Nephron progenitor cell (in vitro differentiated cells): ENCODE results near the gene APOBEC3H.
A peak's percentile ranks its signal among the peaks of the same experiment; 100 is the strongest.
"Not testable (repeated sequence)": the region's sequence is repeated elsewhere in the genome, so short reads cannot be mapped to it uniquely, and the experiment has no call there.

Experiments
- DNase-seq: peaks from one replicate; pipeline ENCODE4 v3.0.0; 2021
- H3K27ac Mint-ChIP-seq: 2 replicates; pipeline ENCODE4 v1.8.0; 2021; ENCODE audit warnings: mild to moderate bottlenecking, moderate library complexity, mixed read lengths
- H3K27me3 Mint-ChIP-seq: 2 replicates; pipeline ENCODE4 v1.8.0; 2021; ENCODE audit warnings: mild to moderate bottlenecking, low read depth, mixed read lengths; ENCODE audit not compliant: poor library complexity
- H3K36me3 Mint-ChIP-seq: 2 replicates; pipeline ENCODE4 v1.8.0; 2021; ENCODE audit warnings: low read depth, mixed read lengths
- H3K4me1 Mint-ChIP-seq: 2 replicates; pipeline ENCODE4 v1.8.0; 2021; ENCODE audit warnings: mixed read lengths
- H3K4me3 Mint-ChIP-seq: 2 replicates; pipeline ENCODE4 v1.8.0; 2021; ENCODE audit warnings: mild to moderate bottlenecking, moderate library complexity, mixed read lengths
- H3K9me3 Mint-ChIP-seq: 2 replicates; pipeline ENCODE4 v1.8.0; 2021; ENCODE audit warnings: mild to moderate bottlenecking, moderate library complexity, mixed read lengths
- TF ChIP-seq, protein P1 (sequence below): fragments of 200-600 bp; sonication (generic); IDR thresholded peaks from 2 replicates; pipeline ENCODE4 v1.5.0; 2021; ENCODE audit warnings: antibody characterized with exemption

Gene APOBEC3H

GRCh38 chr22:39078329-39078728 is 18.7 kb upstream of the APOBEC3H start:
- TF ChIP-seq, protein P1, sequence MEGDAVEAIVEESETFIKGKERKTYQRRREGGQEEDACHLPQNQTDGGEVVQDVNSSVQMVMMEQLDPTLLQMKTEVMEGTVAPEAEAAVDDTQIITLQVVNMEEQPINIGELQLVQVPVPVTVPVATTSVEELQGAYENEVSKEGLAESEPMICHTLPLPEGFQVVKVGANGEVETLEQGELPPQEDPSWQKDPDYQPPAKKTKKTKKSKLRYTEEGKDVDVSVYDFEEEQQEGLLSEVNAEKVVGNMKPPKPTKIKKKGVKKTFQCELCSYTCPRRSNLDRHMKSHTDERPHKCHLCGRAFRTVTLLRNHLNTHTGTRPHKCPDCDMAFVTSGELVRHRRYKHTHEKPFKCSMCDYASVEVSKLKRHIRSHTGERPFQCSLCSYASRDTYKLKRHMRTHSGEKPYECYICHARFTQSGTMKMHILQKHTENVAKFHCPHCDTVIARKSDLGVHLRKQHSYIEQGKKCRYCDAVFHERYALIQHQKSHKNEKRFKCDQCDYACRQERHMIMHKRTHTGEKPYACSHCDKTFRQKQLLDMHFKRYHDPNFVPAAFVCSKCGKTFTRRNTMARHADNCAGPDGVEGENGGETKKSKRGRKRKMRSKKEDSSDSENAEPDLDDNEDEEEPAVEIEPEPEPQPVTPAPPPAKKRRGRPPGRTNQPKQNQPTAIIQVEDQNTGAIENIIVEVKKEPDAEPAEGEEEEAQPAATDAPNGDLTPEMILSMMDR: no peak
- no peak overlapping the region for H3K4me3 Mint-ChIP-seq
- DNase-seq: no peak
- H3K27me3 Mint-ChIP-seq: no peaks in the 10 kb centered on the region
- no peak overlapping the region for H3K27ac Mint-ChIP-seq
- no peaks in the 10 kb centered on the region for H3K36me3 Mint-ChIP-seq
- H3K9me3 Mint-ChIP-seq: no peaks in the 10 kb centered on the region
- peaks cover 76% of the 10 kb centered on the region for H3K4me1 Mint-ChIP-seq

DNA sequence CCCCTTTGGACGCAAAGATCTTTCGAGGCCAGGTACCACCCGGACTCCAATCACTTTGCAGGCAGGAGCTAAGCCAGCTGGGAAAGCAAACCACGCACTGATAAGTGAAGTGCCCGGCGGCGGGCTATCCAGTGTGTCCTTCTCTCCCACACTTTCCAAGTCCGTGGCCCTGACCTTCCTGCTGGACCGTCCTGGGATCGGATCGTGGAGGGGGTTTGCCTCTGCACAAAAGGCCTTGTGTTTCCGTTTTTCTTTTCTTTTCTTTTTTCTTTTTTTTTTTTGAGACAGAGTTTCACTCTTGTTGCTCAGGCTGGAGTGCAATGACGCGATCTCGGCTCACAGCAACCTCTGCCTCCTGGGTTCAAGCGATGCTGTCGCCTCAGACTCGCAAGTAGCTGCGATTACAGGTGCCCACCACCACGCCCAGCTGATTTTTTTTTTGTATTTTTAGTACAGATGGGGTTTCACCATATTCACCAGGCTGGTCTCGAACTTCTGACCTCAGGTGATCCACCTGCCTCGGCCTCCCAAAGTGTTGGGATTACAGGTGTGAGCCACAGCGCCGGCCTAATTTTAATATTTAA is 17.9 kb upstream of the APOBEC3H start:
- H3K4me1 Mint-ChIP-seq: peaks cover 80% of the 10 kb centered on the region
- not testable (repeated sequence) for DNase-seq, H3K27me3 Mint-ChIP-seq, H3K27ac Mint-ChIP-seq, H3K4me3 Mint-ChIP-seq, H3K9me3 Mint-ChIP-seq, H3K36me3 Mint-ChIP-seq

- TF ChIP-seq, protein P1: no peak
Observed at GRCh38 chr22:39080052-39080762, 16.8 kb upstream of the APOBEC3H start.

GRCh38 chr22:39081016-39081415 is 16.0 kb upstream of the APOBEC3H start:
- Mint-ChIP-seq H3K27ac (peak overlapping the region; percentile 69), H3K27me3 (no peaks in the 10 kb centered on the region), H3K4me1 (peaks cover 65% of the 10 kb centered on the region), H3K4me3 (peak overlapping the region; percentile 20), H3K9me3 (no peaks in the 10 kb centered on the region), H3K36me3 (no peaks in the 10 kb centered on the region)
- no peak for DNase-seq
- TF ChIP-seq, protein P1: no peak

More at GRCh38 chr22:39080052-39080762, 16.8 kb upstream of the APOBEC3H start:
- no peaks in the 10 kb centered on the region for H3K36me3 Mint-ChIP-seq
- DNase-seq: no peak
- no peaks in the 10 kb centered on the region for H3K9me3 Mint-ChIP-seq
- peaks cover 74% of the 10 kb centered on the region for H3K4me1 Mint-ChIP-seq
- no peaks in the 10 kb centered on the region for H3K27me3 Mint-ChIP-seq
- peak overlapping the region; percentile 71 for H3K27ac Mint-ChIP-seq
- H3K4me3 Mint-ChIP-seq: no peak overlapping the region

DNA sequence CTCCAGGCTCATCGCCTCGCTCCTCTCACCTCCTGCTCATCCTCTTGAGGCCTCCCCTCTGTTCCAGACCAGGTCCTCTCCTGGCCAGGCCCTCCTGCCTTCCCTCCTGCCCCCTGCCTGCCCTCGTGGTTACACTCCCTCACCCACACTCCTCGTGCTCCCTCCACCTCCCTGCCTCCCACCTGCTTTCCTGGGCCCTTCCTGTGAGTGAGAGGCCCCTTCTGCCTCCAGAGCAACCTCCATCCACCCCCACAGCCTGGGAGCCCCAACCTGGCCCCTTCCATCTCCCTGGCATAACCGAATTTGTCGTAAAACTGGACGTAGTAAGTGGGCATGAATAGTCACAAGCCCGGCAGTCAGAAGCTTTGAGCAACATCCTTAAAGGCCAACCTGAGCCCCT is 15.4 kb upstream of the APOBEC3H start:
- H3K27me3 Mint-ChIP-seq: peaks cover 4% of the 10 kb centered on the region
- peaks cover 65% of the 10 kb centered on the region for H3K4me1 Mint-ChIP-seq
- no peaks in the 10 kb centered on the region for H3K36me3 Mint-ChIP-seq
- peak overlapping the region; percentile 43 for H3K27ac Mint-ChIP-seq
- no peaks in the 10 kb centered on the region for H3K9me3 Mint-ChIP-seq
- no peak overlapping the region for H3K4me3 Mint-ChIP-seq
- DNase-seq: no peak
- TF ChIP-seq, protein P1: no peak

DNA sequence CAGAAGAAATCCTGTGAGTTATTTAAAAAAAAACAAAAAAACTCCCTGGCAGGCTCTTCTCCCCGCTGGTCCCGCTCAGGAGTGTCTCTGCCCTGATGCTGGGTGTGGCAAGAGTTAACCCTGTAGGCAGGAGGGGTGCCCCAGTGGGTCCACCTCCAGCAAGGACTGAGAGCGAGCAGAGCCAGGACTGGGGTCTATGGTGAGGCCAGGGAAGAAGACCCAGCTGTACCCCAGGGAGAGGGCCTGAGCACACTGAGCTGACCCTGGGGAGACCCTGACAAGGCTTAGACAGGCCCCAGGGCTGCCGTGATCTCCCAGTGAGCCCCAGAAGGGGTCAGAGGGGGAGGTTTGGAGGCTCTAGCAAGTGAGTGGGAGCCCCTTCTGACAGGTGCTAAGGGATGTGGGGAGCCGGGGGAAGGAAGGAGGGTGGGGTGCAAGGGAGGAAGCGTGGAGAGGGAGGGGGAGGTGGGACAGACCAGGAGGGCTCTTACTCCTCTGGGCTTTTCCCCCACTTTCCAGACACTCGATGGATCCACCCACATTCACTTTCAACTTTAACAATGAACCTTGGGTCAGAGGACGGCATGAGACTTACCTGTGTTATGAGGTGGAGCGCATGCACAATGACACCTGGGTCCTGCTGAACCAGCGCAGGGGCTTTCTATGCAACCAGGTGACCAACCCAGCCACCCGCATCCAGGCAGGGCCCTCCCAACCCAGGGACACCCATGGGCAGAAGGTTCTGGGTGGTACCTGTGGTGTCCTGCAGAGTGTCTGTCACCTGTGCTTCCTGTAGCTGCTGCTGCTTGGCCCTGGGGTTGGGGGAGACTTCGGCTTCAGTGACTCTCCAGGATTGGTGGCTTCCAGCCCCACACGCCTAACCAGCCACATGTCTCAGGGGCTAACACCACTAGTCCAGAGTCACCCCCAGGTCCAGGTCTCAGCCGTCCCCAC is 13.6 kb upstream of the APOBEC3H start:
- H3K27ac Mint-ChIP-seq: no peak overlapping the region
- peaks cover 67% of the 10 kb centered on the region for H3K4me1 Mint-ChIP-seq
- no peaks in the 10 kb centered on the region for H3K9me3 Mint-ChIP-seq
- H3K36me3 Mint-ChIP-seq: no peaks in the 10 kb centered on the region
- no peak for DNase-seq
- TF ChIP-seq, protein P1: no peak
- peaks cover 7% of the 10 kb centered on the region for H3K27me3 Mint-ChIP-seq
- H3K4me3 Mint-ChIP-seq: no peak overlapping the region
